Retinal pigment epithelial cell (primary cell): ENCODE results near the gene MLLT3.

ENCODE experiments used
- DNase-seq: peaks from one replicate; pipeline ENCODE4 v3.0.0-alpha.2; 2010; ENCODE audit warnings: low read depth
- H3K4me3 ChIP-seq: 2 replicates; pipeline ENCODE4 v1.5.1; 2011; ENCODE audit warnings: mild to moderate bottlenecking, low read length, control low read depth, moderate library complexity
- TF ChIP-seq, protein P1 (sequence below): conservative IDR thresholded peaks from 2 replicates; pipeline ENCODE4 v1.5.1; 2011; ENCODE audit warnings: low read depth, low read length, control low read depth, inconsistent platforms

MLLT3 gene

DNA sequence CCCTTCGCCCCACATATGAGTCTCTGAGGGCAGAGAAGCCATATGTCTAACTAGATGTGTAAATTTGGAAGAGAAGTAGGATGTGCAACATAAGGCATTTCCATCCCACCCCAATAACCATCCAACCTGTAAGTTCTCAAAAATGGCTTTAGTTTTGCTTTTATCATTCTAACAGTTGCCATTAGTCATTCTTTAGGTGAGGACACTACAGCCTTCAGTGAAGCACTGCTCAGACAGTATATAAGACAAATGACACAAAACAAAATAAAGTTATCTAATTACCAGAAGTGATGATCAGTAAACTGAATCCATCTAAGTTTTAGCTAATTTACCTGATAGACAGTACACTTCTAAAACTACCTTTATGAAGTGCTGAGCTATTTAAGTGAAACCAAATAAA lies 23.9 kb downstream of the MLLT3 start:
- DNase-seq: no peak
- H3K4me3 ChIP-seq: no peak overlapping the region
- TF ChIP-seq, protein P1, sequence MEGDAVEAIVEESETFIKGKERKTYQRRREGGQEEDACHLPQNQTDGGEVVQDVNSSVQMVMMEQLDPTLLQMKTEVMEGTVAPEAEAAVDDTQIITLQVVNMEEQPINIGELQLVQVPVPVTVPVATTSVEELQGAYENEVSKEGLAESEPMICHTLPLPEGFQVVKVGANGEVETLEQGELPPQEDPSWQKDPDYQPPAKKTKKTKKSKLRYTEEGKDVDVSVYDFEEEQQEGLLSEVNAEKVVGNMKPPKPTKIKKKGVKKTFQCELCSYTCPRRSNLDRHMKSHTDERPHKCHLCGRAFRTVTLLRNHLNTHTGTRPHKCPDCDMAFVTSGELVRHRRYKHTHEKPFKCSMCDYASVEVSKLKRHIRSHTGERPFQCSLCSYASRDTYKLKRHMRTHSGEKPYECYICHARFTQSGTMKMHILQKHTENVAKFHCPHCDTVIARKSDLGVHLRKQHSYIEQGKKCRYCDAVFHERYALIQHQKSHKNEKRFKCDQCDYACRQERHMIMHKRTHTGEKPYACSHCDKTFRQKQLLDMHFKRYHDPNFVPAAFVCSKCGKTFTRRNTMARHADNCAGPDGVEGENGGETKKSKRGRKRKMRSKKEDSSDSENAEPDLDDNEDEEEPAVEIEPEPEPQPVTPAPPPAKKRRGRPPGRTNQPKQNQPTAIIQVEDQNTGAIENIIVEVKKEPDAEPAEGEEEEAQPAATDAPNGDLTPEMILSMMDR: no peak

DNA sequence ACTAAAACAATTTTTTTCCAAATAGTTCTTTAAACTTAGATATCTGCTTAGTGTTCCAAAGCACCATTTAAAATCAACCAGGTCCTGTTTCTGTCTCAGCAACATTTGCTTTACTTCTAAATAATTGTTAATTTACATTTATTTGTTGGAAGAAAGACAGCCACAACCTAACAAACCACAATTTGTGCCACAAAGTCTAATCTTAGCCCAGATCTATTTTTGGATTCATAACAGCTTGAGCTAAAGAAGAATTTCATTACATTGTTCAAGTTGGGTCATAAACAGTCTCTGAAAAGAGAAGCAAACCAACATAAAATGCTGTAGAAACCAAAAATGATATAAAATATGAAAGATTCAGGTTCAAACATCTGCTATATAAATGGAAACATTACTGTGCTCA lies 24.4 kb downstream of the MLLT3 start:
- H3K4me3 ChIP-seq: no peak overlapping the region
- DNase-seq: no peak
- TF ChIP-seq, protein P1: no peak

DNA sequence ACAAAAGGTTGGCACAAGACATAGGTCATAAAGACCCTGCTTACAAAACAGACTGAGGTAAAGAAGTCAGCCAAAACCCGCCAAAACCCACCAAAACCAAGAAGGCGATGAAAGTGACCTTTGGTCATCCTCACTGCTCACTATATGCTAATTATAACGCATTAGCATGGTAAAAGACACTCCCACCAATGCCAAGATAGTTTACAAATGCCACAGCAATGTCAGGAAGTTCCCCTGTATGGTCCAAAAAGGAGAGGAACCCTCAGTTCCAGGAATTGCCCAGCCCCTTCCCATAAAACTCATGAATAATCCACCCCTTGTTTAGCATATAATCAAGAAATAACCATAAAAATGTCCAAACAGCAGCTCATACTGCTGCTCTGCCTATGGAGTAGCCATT lies 27.7 kb downstream of the MLLT3 start:
- TF ChIP-seq, protein P1: no peak
- H3K4me3 ChIP-seq: no peak overlapping the region
- DNase-seq: no peak

DNA sequence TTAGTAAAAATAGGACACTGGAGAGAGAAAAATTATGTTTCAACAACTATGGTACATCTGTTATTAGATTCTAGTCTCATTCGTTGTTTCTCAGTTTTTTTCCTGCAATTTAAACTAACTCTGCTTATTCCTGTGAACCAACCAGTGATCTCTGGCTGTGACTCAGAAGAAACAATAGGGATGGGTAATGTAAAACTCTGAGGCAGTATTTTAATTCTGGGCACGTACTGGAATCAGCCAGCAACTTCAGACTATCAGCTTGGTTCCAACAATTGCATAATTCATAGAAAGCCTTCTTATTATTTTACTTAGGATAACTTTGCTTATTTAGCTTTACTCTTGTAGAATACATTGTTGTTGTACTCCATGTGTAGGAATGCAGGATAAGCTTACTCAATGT lies 28.8 kb downstream of the MLLT3 start:
- no peak for DNase-seq
- H3K4me3 ChIP-seq: no peak overlapping the region
- TF ChIP-seq, protein P1: no peak

DNA sequence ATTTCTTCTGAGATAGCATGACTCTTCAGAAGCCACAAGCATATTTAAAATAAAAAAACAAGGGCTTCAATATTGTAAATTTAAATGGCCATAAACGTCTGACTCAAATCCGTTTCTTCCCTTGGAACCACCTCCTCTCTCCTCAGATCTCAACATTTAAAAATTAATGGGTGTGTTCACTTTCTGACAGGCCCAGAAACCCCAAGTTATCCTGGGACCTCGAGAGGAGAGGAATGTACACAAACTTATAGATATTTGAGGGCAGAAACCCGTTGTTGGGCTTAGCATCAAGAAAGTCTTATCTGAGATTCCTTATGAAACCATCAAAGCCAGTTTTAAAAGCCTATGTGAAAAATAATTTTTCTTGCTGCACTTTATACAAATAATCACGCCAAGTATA lies 29.2 kb downstream of the MLLT3 start:
- DNase-seq: no peak
- no peak overlapping the region for H3K4me3 ChIP-seq
- TF ChIP-seq, protein P1: no peak

DNA sequence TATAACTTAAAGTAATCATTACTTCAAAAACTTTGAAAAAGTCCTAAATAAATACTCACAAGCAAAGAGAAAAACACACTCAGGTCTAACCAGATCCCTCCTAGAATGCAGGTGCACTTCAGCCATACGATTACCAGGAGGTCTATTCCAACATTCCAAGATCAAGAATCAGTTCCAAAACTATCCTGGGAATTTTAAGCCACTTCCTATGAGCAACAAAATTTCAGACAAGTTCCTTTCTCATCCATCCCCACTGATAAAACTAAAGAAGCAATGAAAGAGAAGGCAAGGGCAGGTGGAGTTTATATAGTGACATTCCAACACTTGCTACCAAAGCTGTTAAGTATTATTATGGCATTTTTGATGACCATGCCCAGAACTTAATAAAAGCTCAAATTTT lies 29.6 kb downstream of the MLLT3 start:
- DNase-seq: no peak
- TF ChIP-seq, protein P1: no peak
- no peak overlapping the region for H3K4me3 ChIP-seq

DNA sequence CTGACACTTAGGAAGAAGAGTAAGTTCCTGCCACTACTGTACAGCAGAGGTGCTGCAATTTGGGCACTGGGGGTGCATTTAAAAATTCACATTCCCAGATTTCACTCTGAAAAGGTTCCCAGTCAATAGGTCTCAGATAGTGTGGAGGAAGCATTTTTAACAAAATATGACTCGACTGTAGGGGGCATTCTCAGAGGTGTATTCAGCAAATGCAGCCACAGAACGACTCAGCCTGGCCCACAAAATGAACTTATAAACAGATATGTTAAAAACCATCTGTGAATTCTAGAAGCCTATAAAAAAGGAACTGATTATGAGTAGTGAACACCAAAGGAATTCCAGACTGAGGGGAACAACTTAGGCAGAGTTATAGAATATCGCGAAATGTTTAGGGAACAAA lies 31.1 kb downstream of the MLLT3 start:
- TF ChIP-seq, protein P1: no peak
- no peak overlapping the region for H3K4me3 ChIP-seq
- no peak for DNase-seq
